NB4 (cell line): ENCODE results near the gene SFSWAP.

Experiments
- CTCF ChIP-seq: IDR thresholded peaks from one replicate; pipeline ENCODE4 v1.5.1; 2012; ENCODE audit warnings: low read depth, low read length
- POLR2A ChIP-seq: IDR thresholded peaks from 2 replicates; pipeline ENCODE4 v1.6.1; 2011; ENCODE audit warnings: mild to moderate bottlenecking; ENCODE audit not compliant: insufficient read length; ENCODE audit errors: extremely low read depth

DNA sequence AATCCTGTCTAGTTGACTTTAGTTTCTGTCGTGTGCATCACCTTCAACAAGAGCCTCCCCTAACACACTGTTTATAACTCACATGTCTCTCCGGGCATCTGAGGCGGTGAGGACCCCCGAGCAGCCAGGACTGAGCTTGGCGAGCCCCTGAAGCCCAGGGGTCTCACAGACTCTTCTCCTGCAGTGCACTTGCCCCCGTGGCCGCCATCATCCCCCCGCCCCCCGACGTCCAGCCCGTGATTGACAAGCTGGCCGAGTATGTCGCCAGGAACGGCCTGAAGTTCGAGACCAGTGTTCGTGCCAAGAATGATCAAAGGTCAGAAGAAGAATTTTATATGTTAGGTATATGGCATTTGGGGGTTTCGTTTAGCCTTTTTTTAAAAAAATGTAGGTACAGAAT, 43.3 kb downstream of the SFSWAP start:
- TF ChIP-seq POLR2A, result no peak
- no peak for TF ChIP-seq CTCF
